NCI-H524 treated with DMSO at 0.1 percent for 48 hours (cell line): ENCODE measurements around the gene TMEM135.
"Not testable (repeated sequence)": the region's sequence is repeated elsewhere in the genome, so short reads cannot be mapped to it uniquely, and the experiment has no call there.

ENCODE experiments used
- DNase-seq: peaks from one replicate; lab custom pipeline; 2025; lab: John Stamatoyannopoulos, UW

Gene TMEM135

DNA sequence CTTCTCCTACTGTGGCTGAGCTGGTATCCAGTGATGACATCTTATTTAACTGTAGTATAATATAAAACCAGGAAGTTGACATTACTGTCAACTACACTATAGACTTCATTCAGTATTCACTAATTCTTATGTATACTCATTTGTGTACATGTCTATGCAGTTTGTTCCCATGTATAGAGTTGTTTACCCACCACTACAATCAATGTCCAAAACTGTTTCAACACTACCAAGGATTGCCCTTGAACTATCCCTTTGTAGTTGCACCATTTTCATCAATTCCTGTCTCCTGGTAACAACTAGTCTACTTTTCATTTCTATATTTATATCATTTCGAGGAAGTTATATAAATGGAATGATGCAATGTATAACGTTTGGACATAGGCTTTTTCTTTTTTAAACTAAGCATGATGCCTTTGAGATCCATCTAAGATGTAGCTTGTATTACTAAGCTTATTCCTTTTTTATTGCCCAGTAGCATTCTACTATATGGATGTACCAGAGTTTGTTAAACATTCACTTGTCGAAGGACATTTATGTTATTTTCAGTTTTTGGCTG lies 39.2 kb downstream of the TMEM135 start:
- DNase-seq: no peak

DNA sequence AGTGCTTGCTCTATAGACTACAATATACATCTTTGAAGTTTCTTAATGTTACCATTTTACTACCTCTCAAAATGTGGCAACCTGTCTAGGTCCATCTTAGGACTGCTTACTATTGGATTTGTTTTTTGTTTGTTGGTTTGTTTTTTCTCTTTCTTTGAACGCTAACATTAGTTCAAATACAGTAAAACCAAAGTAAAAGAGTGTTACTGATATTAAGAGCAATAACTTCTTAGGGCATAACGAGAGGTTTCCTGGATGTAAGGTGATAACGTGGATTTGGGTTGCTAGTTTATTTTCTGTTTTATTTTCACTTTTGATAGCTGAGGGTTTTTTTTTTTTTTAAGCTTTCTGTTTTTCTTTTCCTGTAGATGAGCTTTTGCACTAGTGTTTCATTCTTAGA lies 43.6 kb downstream of the TMEM135 start:
- DNase-seq: no peak

DNA sequence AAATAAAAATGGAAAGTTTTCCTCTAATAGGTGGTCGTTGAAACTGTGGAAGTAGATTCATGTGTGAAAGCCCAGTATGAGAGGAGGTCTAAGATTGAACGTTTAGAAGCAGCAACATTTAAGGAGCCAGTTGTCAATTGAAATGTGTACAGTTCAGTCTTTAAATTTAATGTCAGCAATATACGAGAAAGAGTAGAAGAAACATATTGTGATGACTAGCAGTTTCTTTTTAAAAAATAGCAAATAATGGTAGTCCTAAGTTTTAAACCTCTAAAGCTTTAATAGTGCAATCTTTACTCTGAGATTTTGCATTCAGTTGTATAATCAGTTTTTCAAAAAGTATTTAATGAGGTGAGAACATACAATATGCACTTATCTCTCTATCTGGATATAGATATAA lies 44.9 kb downstream of the TMEM135 start:
- no peak for DNase-seq

DNA sequence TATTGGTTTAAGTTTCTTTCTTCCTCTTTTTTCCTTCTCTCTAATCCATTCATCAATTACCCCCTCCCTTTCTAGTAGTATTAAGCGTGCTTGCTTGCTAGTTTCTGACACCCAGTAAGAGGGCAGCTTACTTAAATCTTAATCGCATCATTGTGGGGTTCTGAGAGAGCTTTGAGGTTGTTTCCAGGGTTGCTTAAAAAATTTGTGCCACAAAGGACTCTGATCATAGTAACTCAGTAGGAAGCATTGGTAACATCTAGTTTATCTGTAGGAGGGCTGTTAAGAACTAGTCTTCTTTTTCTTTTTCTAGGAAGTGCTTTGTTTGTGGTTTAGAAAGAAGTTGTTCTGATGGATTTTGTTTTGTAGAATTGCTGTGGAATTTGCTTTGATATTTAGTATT lies 45.3 kb downstream of the TMEM135 start:
- DNase-seq: no peak

DNA sequence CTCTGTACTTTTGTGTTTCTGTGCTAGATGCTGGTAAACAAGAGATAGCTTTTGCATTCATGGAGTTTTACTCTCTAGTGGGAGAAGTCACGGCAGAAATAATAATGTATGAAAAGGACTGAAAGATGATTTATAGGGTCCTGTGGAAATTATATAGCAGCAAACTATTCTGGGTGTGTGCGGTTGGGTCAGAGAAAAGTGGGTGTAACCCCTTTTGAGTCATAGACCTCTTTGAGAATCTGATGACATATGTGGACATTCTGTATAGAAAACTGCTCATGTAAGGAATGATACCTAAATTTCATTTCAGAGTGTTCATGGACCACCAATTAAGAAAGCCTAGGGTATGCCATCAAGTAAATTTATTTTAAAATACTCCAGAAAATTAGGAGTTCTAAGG lies 54.4 kb downstream of the TMEM135 start:
- DNase-seq: no peak

DNA sequence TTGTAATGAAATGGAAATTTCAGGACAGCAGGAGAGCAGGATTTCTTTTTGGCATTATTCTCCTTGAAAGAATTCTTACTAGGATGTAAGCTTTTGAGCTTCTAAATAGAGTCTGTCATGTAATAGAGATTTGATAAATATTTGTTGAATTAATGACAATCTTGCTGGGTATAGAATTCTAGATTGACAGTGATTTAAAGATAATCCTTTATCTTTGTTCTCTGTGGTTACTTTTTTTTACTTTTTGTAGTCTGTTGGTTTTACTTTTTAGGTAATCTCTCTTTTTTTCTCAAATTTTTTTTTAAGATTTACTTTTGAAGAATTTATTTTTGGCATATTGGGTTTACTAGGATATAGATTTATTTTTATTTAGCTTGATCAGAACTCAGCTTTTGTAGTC lies 54.8 kb downstream of the TMEM135 start:
- no peak for DNase-seq

DNA sequence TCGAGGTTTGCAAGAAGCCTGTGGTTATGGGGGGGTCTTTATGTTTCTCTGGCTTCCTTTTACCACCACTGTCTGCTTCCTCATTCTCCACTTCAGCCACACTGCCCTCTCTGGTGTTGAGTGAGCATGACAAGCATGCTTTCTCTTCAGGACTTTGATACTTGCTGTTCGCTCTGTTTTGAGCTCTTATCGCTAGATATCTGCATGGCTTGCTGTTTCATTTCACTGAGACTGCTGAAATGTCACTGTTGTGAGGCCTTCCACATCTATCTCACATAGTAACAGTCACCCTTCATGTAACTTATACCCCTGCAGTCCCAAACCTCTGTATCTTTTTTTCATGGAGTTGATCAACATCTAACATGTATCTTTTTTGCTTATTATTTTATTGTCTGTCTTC lies 59.8 kb downstream of the TMEM135 start:
- DNase-seq: no peak

DNA sequence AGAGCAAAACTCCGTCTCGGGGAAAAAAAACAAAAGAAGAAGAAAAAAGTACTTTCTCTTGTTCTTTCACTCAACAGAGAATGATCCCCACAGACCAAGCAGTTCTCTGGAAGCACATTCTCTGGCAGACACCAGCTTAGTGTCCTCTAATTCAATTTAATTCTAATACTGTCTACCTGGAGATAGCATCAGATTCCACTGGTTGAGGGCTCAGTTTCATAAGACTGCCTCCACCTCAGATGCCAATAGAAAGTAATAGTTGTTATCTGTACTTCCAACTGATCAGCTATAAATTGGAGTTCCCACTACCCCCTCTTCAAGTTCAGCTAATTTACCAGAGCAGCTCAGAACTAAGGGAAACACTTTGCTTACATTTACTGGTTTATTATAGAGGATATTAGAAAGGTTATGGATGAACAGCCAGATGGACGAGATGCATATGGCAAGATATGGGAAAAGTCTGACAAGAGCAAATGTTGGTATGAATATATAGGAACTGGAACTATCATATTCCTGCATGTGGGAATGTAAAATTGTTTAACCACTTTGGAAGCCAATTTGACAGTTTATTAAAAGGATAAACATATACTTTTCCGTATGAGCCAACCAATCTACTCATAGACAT lies 64.3 kb downstream of the TMEM135 start:
- no peak for DNase-seq

DNA sequence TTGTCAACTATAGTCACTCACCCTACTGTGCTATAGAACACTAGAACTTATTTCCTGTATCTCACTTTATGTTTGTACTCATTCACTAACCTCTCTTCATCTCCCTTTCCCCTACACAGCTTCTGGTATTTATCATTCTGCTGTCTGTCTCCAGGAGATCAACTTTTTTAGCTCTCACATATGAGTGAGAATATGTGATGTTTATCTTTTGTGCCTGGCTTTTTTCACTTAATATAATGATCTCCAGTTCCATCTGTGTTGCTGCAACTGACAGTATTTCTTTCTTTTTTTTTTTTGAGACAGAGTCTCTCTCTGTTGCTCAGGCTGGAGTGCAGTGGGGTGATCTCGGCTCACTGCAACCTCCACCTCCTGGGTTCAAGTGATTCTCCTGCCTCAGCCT lies 68.1 kb downstream of the TMEM135 start:
- DNase-seq: not testable (repeated sequence)

DNA sequence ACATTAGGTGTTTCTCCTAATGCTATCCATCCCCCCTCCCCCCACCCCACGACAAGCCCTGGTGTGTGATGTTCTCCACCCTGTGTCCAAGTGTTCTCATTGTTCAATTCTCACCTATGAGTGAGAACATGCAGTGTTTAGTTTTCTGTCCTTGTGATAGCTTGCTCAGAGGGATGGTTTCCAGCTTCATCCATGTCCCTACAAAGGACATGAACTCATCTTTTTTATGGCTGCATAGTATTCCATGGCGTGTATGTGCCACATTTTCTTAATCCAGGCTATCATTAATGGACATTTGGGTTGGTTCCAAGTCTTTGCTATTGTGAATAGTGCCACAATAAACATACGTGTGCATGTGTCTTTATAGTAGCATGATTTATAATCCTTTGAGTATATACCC lies 69.6 kb downstream of the TMEM135 start:
- not testable (repeated sequence) for DNase-seq

DNA sequence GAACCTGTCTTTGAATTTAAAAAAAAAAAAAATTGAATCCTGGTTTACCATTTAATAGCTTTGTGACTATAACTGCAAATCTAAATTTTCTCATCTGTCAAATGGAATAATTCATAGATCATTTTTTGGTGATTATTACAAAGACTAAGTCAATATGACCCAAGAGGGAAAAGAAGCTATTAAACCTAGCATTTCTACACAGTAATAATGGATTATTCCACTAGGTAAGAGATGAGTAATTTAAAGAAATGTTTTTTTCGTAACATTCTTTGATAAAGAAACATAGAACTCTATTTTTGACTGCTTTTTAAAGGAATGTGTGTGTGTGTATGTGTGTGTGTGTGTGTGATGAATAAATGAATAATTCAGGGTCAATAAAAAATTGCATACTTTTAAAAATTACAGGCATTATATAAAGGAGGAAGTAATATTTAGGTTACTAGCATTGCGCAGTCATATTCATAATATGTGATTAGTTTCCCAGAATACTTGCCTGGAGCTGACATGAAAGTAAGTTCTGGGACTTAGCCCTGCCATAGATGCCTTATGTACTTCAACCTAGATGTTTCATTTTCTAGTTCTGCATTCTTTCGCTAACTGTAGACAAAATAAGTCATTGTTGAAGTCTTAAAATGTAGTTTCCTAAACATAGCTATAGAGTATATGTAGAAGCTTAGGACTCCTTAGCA lies 72.9 kb downstream of the TMEM135 start:
- no peak for DNase-seq

DNA sequence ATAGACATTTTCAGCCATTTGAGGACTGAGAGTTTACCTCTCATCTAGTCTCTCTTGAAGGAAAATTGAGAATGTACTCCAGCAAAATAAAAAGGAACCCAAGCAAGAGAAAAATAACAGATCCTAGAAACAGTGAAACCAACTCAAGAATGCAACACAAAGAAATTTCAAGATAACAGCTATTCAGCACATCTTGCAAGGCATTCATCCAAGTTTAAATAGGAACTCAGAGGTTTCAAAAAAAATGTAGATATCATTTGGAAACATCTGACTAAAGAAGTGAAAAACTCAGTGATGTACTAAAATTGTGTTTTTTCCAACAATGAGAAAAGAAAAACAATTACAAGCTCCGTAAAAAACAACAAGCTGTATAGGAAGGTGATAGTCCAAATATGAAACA lies 76.4 kb downstream of the TMEM135 start:
- DNase-seq: no peak

DNA sequence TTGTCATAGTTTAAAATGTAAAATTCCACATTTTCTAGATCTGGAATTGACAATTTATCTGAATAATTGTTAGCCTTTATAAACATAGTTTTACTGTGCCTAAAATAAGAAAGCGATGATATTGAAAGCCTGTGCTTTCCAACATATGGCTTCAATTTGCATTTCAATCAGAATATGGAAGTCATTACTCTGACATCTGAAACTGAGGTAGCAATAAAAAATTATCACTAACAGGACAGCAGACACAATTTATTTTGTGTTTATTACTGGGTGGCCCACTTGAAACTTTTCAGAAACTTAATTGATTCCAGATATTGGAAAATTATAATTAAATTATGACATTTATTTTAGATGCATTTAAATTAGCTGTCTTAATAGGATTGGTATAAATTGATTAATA lies 78.5 kb downstream of the TMEM135 start:
- DNase-seq: no peak

DNA sequence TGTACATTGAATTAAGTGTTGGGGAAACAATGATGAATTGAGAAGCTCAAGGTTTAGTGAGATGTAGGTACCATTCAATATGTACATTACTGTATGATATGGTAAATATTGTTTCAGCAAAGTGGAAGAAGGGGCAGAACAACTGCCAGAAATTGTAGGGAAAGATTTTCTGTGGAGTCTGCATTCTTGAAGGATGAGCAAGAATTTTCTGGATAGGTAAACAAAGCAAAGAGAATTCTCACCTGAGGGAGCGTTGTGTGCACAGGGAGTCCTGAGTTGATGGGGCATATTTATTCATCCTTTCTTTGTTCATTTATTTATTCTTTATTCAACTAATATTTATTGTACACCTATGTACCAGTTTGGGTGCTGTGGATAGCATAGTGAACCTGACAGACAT lies 83.2 kb downstream of the TMEM135 start:
- no peak for DNase-seq

DNA sequence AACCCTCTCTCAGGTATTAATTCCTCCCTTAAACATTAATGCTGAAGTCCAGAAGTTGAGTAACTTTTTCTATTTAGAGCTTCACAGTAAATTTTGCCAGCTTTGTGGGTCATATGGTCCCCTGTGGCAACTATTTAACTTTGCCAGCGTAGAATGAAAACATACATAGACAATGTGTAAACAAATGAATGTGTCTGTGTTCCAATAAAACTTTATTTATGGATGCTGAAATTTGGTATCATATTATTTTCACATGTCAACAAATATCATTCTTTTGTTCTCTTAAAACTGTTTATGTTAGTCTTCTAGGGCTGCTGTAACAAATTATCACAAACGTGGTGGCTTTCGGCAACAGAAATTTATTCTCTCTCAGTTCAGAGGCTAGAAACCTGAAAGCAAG lies 85.1 kb downstream of the TMEM135 start:
- no peak for DNase-seq

DNA sequence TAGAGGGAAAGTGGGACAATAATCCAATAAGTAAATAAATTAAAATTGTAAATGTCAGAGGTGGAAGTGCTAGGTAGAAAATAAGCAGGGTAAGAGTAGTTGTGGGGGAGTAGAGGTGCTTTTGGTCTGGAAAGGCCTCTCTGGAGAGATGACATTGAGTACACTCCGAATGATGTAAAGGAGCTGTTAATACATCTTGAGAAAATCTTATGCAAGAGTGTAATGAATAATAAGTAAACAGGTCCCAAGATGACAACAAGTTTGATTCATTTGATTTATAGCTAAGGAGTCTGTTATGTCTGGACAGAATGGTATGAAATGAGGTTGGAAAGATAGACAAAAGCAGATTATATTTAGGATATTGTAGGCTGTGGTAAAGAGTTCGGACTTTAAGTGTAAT lies 87.5 kb downstream of the TMEM135 start:
- DNase-seq: no peak

DNA sequence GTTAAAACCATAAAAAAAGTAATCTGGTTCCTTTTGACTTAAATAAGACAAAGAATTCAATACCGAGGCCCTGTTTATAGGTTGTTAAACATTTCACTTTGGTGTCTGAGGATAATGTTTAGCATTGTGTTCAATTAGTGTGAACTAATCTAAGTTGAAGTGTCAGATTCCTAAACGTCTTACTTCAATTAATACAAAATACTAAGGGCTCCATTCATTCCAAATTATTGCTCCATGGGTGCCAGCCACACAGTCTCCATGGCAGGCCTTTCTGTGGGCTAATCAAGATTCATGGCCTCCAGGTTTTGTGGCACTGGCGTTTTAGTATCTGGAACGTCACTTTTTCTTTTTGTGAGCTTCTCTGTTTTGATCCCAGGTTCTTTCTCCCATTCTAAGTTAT lies 89.4 kb downstream of the TMEM135 start:
- DNase-seq: no peak

DNA sequence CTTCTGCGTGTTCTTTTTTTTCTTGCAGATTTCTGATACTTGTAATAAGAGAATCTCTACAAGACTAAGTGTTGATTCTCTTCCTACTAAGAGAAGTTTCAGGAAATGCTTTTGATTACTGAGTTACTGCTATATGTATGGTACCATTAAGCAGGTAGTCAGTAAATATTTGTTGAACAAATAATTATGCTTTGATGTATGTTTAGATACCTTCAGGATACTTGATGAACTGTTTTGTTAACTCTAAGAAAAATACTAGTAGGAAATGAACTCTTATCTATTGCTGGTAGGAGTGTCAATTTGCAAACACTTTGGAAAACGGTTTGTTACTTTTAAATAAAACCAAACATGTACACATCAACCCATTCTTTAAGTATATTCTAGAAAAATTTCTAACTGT lies 90.6 kb downstream of the TMEM135 start:
- DNase-seq: no peak

DNA sequence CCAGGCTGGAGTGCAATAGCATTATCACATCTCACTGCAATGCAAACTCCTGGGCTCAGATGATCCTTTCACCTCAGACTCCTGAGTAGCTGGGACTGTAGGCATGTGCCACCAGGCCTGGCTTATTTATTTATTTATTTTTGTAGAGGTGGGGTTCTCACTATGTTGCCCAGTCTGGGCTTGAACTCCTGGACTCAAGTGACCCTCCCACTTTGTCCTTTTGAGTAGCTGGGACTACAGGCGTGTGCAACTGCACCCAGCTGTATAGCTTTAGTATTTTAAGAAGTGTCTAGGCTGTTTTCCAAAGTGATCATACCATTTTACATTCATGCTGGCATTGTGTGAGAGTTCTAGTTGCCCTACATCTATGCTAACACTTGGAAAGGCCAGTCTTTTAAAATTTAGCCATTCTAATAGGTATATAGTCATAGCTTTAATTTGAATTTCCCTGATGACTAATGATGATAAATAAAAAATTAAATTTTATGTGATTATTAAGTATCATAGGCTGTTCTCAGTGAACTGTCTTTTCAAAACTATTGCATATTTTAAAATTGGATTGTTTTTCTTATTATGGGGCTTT lies 96.9 kb downstream of the TMEM135 start:
- DNase-seq: no peak

DNA sequence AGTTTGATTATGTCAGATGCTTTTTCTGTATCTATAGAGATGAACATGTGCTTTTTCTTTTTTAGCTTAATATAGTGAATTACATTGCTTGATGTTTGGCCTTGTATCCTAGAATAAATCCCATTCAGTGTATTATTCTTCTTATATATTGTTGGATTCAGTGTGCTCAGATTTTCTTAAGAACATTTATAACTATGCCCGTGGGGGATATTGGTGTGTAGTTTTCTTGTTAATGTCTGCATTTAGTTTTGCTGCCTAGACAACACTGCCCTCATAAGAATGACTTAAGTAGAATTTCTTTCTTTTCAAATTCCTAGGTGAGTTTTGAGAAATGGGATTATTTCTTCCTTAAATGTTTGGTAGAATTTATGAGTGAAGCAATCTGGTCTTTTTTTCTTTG lies 98.5 kb downstream of the TMEM135 start:
- DNase-seq: no peak

DNA sequence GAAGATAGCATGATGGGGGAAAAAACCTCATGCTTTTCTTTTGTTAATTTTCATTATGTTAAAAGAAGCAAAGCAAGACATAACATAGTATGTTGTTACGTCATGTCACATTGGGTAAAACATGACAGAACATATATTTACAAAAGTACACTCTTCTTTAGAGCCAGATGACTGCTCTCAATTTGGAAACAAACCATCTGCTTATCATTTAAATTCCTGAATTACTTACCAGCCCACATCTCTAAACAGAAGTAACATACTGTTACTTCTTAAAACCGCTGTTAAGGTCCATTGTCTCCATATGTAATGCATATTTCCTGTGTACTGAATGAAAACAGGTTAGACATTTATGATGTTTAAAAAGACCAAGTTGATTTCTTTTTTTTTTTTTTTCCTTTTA lies 100.0 kb downstream of the TMEM135 start:
- DNase-seq: no peak

DNA sequence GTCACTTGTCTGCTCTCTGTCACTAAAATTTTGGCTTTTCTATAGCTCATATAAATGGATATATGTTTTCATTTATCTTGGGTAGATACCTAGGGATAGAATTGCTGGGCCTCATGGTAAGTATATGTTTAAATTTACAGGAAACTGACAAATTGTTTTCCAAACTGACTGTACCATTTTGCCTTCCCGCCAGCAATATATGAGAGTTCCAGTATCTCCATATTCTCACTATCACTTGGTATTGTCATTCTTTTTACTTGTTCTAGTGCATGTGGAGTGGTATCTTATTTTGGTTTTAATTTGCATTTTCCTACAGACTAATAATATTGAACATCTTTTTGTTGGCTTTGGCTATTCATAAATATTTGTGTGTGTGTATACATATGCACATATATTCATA lies 101.7 kb downstream of the TMEM135 start:
- no peak for DNase-seq

DNA sequence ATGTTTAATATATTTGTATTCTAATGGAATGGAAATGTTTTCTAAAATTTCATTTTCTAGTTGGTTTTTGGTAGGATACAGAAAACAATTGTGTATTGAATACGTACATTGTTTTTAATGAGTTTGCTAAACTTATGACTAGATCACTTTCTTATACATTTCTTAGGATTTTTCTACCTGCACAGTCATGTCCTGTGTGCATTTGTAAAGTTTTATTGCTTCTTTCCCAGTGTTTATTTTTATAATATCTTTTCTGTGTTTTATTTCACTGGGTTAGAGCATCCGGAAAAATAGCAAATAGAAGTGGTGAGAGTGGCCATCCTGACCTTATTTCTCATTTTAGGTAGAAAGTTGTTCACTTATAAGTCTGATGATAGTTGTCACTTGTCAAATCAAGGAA lies 103.6 kb downstream of the TMEM135 start:
- DNase-seq: no peak
